CD4-positive, alpha-beta T cell treated with Interleukin-15 for 1 hour (primary cell): ENCODE measurements around the gene RRAS.

Source experiments
- DNase-seq: peaks from one replicate; pipeline ENCODE4 v3.0.0-alpha.2; 2020

Gene RRAS

GRCh38 chr19:49640113-49640898, at the start of gene RRAS:
TSS of gene RRAS (minus strand) at chr19:49640143. CDS start at chr19:49640098, 45 bp downstream.
- DNase-seq, result peak; percentile 100

DNA sequence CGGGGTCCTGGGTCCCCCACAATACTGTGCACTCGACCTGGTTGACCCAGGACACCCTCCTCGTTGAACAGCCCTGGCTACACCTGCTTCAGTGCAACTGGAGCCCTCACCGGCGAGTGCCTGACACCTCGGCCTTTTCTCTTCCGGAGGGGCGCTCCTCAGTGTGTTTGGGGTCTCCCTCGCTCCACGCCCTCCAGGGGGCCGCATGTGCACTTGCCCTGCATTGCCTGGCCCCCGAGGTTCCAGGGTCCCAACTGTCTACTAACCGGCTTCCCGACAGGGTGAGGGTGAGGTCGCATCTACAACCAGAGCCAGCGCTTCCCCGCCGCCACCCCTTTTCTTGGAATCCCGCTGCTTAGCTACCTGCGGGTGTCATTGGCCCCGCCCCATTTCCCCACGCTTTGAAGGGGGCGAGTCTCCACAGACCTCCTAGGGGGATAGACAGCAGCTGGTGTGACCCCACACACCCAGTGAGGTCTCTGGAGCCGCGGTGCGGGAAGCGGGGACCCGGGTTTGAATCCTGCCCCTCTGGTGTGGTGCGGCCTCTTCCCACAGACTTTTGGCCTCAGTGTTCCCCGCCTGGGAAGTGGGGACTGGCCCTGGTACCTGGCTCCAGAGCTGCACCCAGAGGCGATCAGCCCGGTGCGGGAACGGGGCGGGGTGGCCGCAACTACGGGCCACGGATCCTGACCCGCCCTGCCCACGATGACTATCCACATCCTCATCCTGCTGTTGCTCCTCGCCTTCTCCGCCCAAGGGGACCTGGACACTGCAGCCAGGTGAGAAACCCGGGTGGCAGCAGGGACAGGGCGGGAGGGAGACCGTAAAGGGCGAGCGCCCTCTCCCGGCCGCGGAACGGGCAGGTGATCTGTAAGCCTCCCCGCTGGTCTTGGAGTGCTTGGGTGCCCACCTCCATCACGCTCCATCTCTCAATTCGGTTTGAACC, 49.5 kb upstream of the RRAS start, which contains the start of gene ADM5:
TSS of gene ADM5 (plus strand) at position 462 of the 946 bp plus-strand sequence. CDS start at position 706, 244 bp downstream.
- peak; percentile 37 for DNase-seq

- DNase-seq, result no peak
Observed at GRCh38 chr19:49688531-49689132, 48.7 kb upstream of the RRAS start.

- DNase-seq, result no peak
Observed at GRCh38 chr19:49687566-49688316, 47.8 kb upstream of the RRAS start.

- DNase-seq, result no peak
Observed at GRCh38 chr19:49687150-49687549, 47.2 kb upstream of the RRAS start.

GRCh38 chr19:49686503-49687088, 46.7 kb upstream of the RRAS start:
- DNase-seq, result no peak

GRCh38 chr19:49685845-49686332, 45.9 kb upstream of the RRAS start:
- DNase-seq, result no peak

- no peak for DNase-seq
Observed at GRCh38 chr19:49684983-49685553, 45.1 kb upstream of the RRAS start.

GRCh38 chr19:49684251-49684982, 44.5 kb upstream of the RRAS start:
- DNase-seq, result no peak

DNA sequence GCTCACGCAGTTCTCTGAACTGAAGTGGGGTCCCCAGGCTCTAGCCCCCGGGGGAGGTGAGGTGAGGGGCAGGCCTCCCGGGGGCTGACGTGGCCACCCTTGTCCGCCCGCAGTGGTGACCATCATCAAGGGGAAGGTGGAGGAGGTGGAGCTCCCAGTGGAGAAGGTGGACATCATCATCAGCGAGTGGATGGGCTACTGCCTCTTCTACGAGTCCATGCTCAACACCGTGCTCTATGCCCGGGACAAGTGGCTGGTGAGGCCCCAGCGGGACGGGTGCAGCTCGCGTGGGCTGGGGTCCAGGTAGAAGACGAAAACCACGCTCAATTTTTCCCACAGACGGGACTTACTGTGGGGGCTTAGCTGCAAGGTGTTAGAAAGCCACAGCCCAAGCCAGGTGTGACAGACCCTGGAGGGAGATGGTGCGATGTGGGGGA, 43.9 kb upstream of the RRAS start:
- DNase-seq, result no peak

DNA sequence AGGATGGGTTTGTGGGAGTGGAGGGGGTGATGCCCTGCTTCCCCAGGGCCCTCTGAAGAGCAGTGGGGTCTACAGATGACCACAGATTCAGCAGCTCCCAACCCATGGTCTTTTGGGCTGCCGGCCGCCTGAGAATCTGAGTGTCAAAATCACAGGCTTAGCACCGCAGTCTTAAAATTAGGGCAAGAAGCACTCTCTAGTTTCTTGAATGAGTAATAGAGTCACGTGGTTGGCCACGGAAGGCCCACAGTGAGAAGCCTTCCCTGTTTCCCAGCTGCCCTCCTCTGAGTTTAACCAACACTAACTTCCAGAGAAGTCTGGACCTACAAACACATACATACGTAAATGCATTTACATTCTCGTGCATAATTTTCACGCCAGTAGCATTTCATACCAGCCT, 42.3 kb upstream of the RRAS start:
- no peak for DNase-seq

- no peak for DNase-seq
Observed at GRCh38 chr19:49681830-49682229, 41.9 kb upstream of the RRAS start.

GRCh38 chr19:49680421-49681351, 40.7 kb upstream of the RRAS start:
- DNase-seq, result peak; percentile 91

- no peak for DNase-seq
Observed at GRCh38 chr19:49679771-49680413, 39.9 kb upstream of the RRAS start.

DNA sequence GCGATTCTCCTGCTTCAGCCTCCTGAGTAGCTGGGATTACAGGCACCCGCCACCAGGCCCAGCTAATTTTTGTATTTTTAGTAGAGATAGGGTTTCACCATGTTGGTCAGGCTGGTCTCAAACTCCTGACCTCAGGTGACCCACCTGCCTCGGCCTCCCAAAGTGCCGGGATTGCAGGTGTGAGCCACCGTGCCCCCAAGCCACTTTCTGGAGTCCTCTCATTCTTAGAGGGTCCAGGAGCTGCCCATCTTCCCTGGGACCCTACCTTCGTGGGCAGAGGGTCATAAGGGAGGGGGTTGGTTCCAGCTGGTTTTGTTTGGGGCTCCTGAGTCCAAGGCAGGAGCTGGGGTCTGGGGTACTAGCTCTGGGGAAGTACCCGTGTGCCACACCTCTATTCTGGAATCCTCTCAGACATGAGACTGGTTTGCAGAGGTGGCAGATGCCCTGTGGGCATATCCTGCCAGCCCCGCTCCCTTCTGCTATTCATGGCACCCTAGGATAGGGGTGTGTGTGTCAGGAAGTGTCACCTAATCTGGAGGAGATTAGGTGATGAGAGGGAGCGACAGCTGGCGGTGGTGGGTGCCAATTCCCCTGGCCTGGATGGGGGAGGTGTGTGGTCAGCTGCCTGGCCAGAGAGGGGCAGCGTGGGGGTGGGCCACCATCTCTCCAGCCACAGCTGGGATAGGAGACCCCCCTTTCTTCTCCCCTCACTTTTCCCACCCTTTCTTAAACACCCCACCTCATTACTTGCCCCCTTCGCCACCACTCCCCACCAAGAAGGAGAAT, 39.2 kb upstream of the RRAS start:
- DNase-seq, result no peak

- DNase-seq, result peak; percentile 82
Observed at GRCh38 chr19:49677901-49678674, 38.1 kb upstream of the RRAS start.

- peak; percentile 60 for DNase-seq
Observed at GRCh38 chr19:49677231-49677900, 37.4 kb upstream of the RRAS start, which contains the start of gene PRMT1. TSS of gene PRMT1 (plus strand) at chr19:49677271. CDS start at chr19:49677281, 10 bp downstream.
